Esophagus squamous epithelium (tissue), 5 donors: Measurements from ENCODE around the gene SLF2. TPM values are rescaled to one million over a fixed set of nuclear protein-coding genes. Genes with fewer than 3 reads are reported as not detected.
A peak's percentile ranks its signal among the peaks of the same experiment; 100 is the strongest.

ENCODE experiments used
- DNase-seq: peaks from one replicate; lab custom pipeline; 2025; lab: John Stamatoyannopoulos, UW
- H3K27ac ChIP-seq, 4 donors: fragments of 200-600 bp; sonication (generic); one replicate each; pipeline ENCODE4 v1.5.1; 2016 to 2019; ENCODE audit warnings: mild to moderate bottlenecking in 1 of 4
- H3K27me3 ChIP-seq, 4 donors: fragments of 200-600 bp; sonication (generic); 1 replicate in 3 of 4; 2 replicates in 1 of 4; pipeline versions ENCODE4 v1.5.1 to v1.6.0; 2017 to 2021; ENCODE audit warnings: antibody characterized with exemption in 1 of 4
- H3K36me3 ChIP-seq, 3 donors: fragments of 200-600 bp; sonication (generic); one replicate each; pipeline ENCODE4 v1.5.1; 2016 to 2019
- H3K4me1 ChIP-seq, 3 donors: fragments of 200-600 bp; sonication (generic); one replicate each; pipeline ENCODE4 v1.5.1; 2017 to 2019
- H3K4me3 ChIP-seq, 4 donors: fragments of 200-600 bp; sonication (generic); 1 replicate in 3 of 4; 2 replicates in 1 of 4; pipeline ENCODE4 v1.5.1; 2016 to 2019; ENCODE audit warnings: mild to moderate bottlenecking in 2 of 4, moderate library complexity in 1 of 4
- H3K9me3 ChIP-seq, 3 donors: fragments of 200-600 bp; sonication (generic); one replicate each; pipeline ENCODE4 v1.5.1; 2016 to 2019
- CTCF ChIP-seq, 6 experiments: fragments of 450-650 bp in 4 of 6; fragments of 200-600 bp in 2 of 6; sonication (generic) in 2 of 6; IDR thresholded peaks; one replicate each; pipeline ENCODE4 v1.5.1; 2016 to 2019; ENCODE audit warnings: antibody characterized with exemption in 6 of 6, mild to moderate bottlenecking in 4 of 6, moderate library complexity in 4 of 6
- POLR2A ChIP-seq, 4 donors: fragments of 450-650 bp; IDR thresholded peaks; one replicate each; pipeline ENCODE4 v1.6.1; 2017; ENCODE audit warnings: antibody characterized with exemption in 4 of 4, mild to moderate bottlenecking in 4 of 4, moderate library complexity in 3 of 4
- WGBS, 2 donors: methylation state at CpG; one replicate each; pipeline ENCODE4 v1.1.5; 2018; 5-methylcytosine and 5-hydroxymethylcytosine counted together
- intact Hi-C: fragments of 100-400 bp; cut with DNase I; formaldehyde crosslinking; loops from one replicate; pipeline ENCODE4 v1.15.0; 2022
- total RNA-seq, 4 donors: library from RNA; depleted of rRNA; stranded (reverse); fragments of >200 nt; gene quantifications; one replicate each; pipeline ENCODE4 v1.1.0, GENCODE V29; 2016
- donor health status: DM: yes; HTN: yes; CAD: no.

The SLF2 gene
- total RNA-seq, 4 donors from 2014 or later, result 12.1 to 24.8 (median 13.5) TPM

- H3K4me1 ChIP-seq, result peaks cover 33 to 59% (median 34%) of the 10 kb centered on the region in 3 donors
Measured at GRCh38 chr10:100997360-100998182, 84.8 kb downstream of the SLF2 start.

GRCh38 chr10:100998183-100998990, 85.6 kb downstream of the SLF2 start:
- no peaks in the 10 kb centered on the region for H3K9me3 ChIP-seq
- intact Hi-C loops, result no loop called here
- no peak for DNase-seq
- no peak for TF ChIP-seq CTCF (IDR thresholded peaks at IDR 0.05)
- TF ChIP-seq POLR2A (IDR thresholded peaks at IDR 0.05), result no peak
- 0 to 3% methylated on average over 17 to 20 of the region's 25 CpGs for WGBS, 2 donors
- no peaks in the 10 kb centered on the region for H3K27me3 ChIP-seq
- H3K4me3 ChIP-seq, result peak overlapping the region; percentile 82 to 97 (median 96)
- peaks cover 34 to 67% (median 36%) of the 10 kb centered on the region in 3 donors for H3K4me1 ChIP-seq
- peaks cover under 1 to 19% (median 9%) of the 10 kb centered on the region in 3 donors for H3K36me3 ChIP-seq
- peak overlapping the region; percentile 98 to 100 (median 100) for H3K27ac ChIP-seq

More at GRCh38 chr10:100997360-100998182, 84.8 kb downstream of the SLF2 start:
- intact Hi-C loops, result no loop called here
- peak overlapping the region; percentile 98 to 100 (median 100) for H3K27ac ChIP-seq
- no peaks in the 10 kb centered on the region for H3K9me3 ChIP-seq
- peaks cover 0 to 19% (median 8%) of the 10 kb centered on the region in 3 donors for H3K36me3 ChIP-seq
- H3K4me3 ChIP-seq, result peak overlapping the region; percentile 82 to 97 (median 96)
- TF ChIP-seq CTCF (IDR thresholded peaks at IDR 0.05) (peak; percentile 85 to 96 (median 87)), POLR2A (IDR thresholded peaks at IDR 0.05) (peak in 2 of 4 donors; percentile 6 to 27)
- DNase-seq, result no peak
- WGBS, 2 donors, result 0% methylated on average over 11 to 12 of the region's 66 CpGs
- H3K27me3 ChIP-seq, result no peaks in the 10 kb centered on the region

DNA sequence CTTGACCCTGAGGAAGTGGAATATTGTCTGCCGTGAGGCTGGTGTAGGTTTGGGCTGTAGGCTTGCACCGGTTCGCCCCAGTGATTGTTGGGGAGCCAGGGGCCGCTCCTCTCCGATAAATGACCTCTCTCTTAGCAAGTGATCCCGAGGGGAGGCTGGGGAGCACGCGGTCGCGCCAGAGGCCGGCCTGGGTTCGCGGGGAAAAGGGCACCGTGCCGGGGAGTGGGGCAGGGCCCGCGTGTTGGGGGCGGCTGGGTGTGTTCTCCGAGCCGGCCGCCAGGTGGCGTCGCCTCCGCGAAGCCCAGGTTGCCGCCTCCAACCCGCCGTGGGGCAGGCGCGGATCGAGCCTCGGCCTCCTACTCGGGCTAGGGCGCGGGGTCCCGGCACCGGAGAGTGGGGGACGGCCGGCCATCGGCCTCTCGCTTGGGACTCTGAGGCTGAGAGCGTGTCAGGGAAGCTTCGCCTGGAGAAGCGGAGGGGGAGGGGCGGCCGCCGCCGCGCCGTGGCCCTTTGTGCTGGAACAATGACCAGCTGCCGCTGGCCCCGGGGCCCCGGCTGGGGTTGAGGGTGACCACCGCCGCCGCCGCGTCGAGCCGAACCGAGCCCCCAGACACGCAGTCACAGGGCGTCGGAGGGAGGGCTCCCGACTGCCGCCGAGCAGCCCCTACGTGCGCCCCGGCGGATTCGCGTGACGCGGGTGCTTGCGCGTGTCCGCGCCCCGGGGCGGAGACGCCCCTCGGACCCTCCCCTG, 86.4 kb downstream of the SLF2 start:
- Histone ChIP-seq H3K27me3 (no peaks in the 10 kb centered on the region), H3K9me3 (no peaks in the 10 kb centered on the region), H3K4me3 (peak overlapping the region; percentile 82 to 97 (median 96)), H3K27ac (peak overlapping the region; percentile 98 to 100 (median 100)), H3K4me1 (peaks cover 34 to 75% (median 36%) of the 10 kb centered on the region in 3 donors), H3K36me3 (peaks cover 9 to 19% (median 15%) of the 10 kb centered on the region in 3 donors)
- WGBS, 2 donors, result 0 to 3% methylated on average over 1 to 17 of the region's 83 CpGs
- intact Hi-C loops, result no loop called here
- DNase-seq, result no peak
- TF ChIP-seq CTCF (IDR thresholded peaks at IDR 0.05) (peak; percentile 93 to 99 (median 98)), POLR2A (IDR thresholded peaks at IDR 0.05) (peak in 2 of 4 donors; percentile 81 to 92)

DNA sequence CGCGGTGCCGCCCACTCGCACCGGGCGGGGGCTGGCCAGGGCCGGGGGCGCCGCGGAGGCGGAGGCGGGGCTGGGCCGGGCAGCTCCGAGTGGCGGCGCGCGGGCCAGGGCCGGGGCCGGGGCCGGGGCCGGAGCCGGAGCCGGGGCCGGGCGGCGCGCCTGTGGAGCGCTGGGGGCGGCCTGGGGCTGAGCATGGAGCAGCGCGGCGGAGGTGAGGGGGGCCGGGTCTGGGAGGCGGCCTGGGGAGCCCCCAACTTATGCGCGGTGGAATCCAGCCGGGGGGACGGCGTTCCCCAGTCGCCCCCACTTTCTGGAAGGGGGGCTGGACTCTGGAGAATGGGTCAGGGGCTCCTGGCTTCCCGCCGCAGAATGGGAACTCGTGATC, 87.0 kb downstream of the SLF2 start, which contains the start of gene LZTS2:
Gene LZTS2, plus strand, starts transcription at position 67 of the 385 bp plus-strand sequence. CDS start 2,731 bp downstream, outside the sequence.
- TF ChIP-seq POLR2A (IDR thresholded peaks at IDR 0.05) (no peak), CTCF (IDR thresholded peaks at IDR 0.05) (no peak)
- DNase-seq, result no peak
- WGBS, 2 donors, result no CpG with 5 or more reads among the region's 44 CpGs
- peaks cover 34 to 77% (median 36%) of the 10 kb centered on the region in 3 donors for H3K4me1 ChIP-seq
- intact Hi-C loops, result no loop called here
- no peaks in the 10 kb centered on the region for H3K27me3 ChIP-seq
- H3K27ac ChIP-seq, result peak within 1 kb of the TSS; percentile 98 to 100 (median 100)
- no peaks in the 10 kb centered on the region for H3K9me3 ChIP-seq
- peak within 1 kb of the TSS; percentile 82 to 97 (median 96) for H3K4me3 ChIP-seq
- peaks cover 10 to 25% (median 15%) of the 10 kb centered on the region in 3 donors for H3K36me3 ChIP-seq
